Thyroid gland (tissue), 4 donors: ENCODE measurements around the gene TSKU.

Source experiments
- CTCF ChIP-seq, 6 experiments: fragments of 200-600 bp in 3 of 6; fragments of 450-650 bp in 3 of 6; sonication (generic) in 3 of 6; IDR thresholded peaks; one replicate each; pipeline ENCODE4 v1.5.1; 2016 to 2019; ENCODE audit warnings: antibody characterized with exemption in 6 of 6, mild to moderate bottlenecking in 2 of 6, inconsistent platforms in 1 of 6, moderate library complexity in 1 of 6
- POLR2A ChIP-seq, 2 donors: fragments of 450-650 bp; IDR thresholded peaks; one replicate each; pipeline ENCODE4 v1.6.1; 2017; ENCODE audit warnings: antibody characterized with exemption in 2 of 2, mild to moderate bottlenecking in 2 of 2, moderate library complexity in 1 of 2

GRCh38 chr11:76805206-76805913 is 22.2 kb downstream of the TSKU start:
- no peak for TF ChIP-seq CTCF (IDR thresholded peaks at IDR 0.05)
- TF ChIP-seq POLR2A (IDR thresholded peaks at IDR 0.05): no peak
